Measurements from ENCODE around the gene CHD9.
A peak's percentile ranks its signal among the peaks of the same experiment; 100 is the strongest.
"Not testable (repeated sequence)": the region's sequence is repeated elsewhere in the genome, so short reads cannot be mapped to it uniquely, and the experiment has no call there.

Gene CHD9

GRCh38 chr16:53047515-53047914 lies 7.3 kb upstream of the CHD9 start:
- DNase-seq (ENCODE audit: low spot score), result not testable (repeated sequence)

- DNase-seq (ENCODE audit: low spot score), result no peak
Observed at GRCh38 chr16:53048139-53048915, 6.5 kb upstream of the CHD9 start.

GRCh38 chr16:53051255-53051654 lies 3.5 kb upstream of the CHD9 start:
- not testable (repeated sequence) for DNase-seq (ENCODE audit: low spot score)

GRCh38 chr16:53052519-53053501 lies 2.0 kb upstream of the CHD9 start, which contains the start of gene CHD9NB:
CHD9NB (minus strand) TSS chr16:53052897; CDS start chr16:53044158, 8,739 bp downstream.
- peak; percentile 86 for DNase-seq (ENCODE audit: low spot score)

- peak; percentile 32 for DNase-seq (ENCODE audit: low spot score)
Observed at GRCh38 chr16:53053967-53054669, 673 bp upstream of the CHD9 start.

GRCh38 chr16:53055541-53056391 lies 975 bp downstream of the CHD9 start:
- DNase-seq (ENCODE audit: low spot score), result peak; percentile 65

- DNase-seq (ENCODE audit: low spot score), result peak; percentile 37
Observed at GRCh38 chr16:53056392-53056881, 1.6 kb downstream of the CHD9 start.

- no peak for DNase-seq (ENCODE audit: low spot score)
Observed at GRCh38 chr16:53057658-53058057, 2.9 kb downstream of the CHD9 start.

GRCh38 chr16:53058441-53058840 lies 3.6 kb downstream of the CHD9 start:
- no peak for DNase-seq (ENCODE audit: low spot score)

- no peak for DNase-seq (ENCODE audit: low spot score)
Observed at GRCh38 chr16:53058882-53059281, 4.1 kb downstream of the CHD9 start.

- DNase-seq (ENCODE audit: low spot score), result no peak
Observed at GRCh38 chr16:53059672-53060071, 4.9 kb downstream of the CHD9 start.

GRCh38 chr16:53061256-53061655 lies 6.5 kb downstream of the CHD9 start:
- no peak for DNase-seq (ENCODE audit: low spot score)

- DNase-seq (ENCODE audit: low spot score), result no peak
Observed at GRCh38 chr16:53061701-53062159, 6.9 kb downstream of the CHD9 start.

- DNase-seq (ENCODE audit: low spot score), result no peak
Observed at GRCh38 chr16:53064081-53064578, 9.3 kb downstream of the CHD9 start.

GRCh38 chr16:53065461-53066061 lies 10.8 kb downstream of the CHD9 start:
- no peak for DNase-seq (ENCODE audit: low spot score)

GRCh38 chr16:53067675-53068074 lies 12.9 kb downstream of the CHD9 start:
- DNase-seq (ENCODE audit: low spot score), result no peak

- DNase-seq (ENCODE audit: low spot score), result no peak
Observed at GRCh38 chr16:53068423-53068833, 13.6 kb downstream of the CHD9 start.

GRCh38 chr16:53069772-53070171 lies 15.0 kb downstream of the CHD9 start:
- no peak for DNase-seq (ENCODE audit: low spot score)

GRCh38 chr16:53071748-53072301 lies 17.0 kb downstream of the CHD9 start:
- no peak for DNase-seq (ENCODE audit: low spot score)

GRCh38 chr16:53073022-53073421 lies 18.2 kb downstream of the CHD9 start:
- DNase-seq (ENCODE audit: low spot score), result no peak
